Hepatocyte (in vitro differentiated cells): ENCODE measurements around the gene NUP85. TPM values are rescaled to one million over a fixed set of nuclear protein-coding genes. Genes with fewer than 3 reads are reported as not detected.

Experiments
- DNase-seq: peaks from one replicate; pipeline ENCODE4 v3.0.0-alpha.2; 2016; ENCODE audit warnings: low spot score
- H2AFZ ChIP-seq: fragments of 200-600 bp; sonication (generic); 2 replicates; pipeline ENCODE4 v1.6.0; 2016; ENCODE audit warnings: antibody characterized with exemption, mild to moderate bottlenecking
- H3K27ac ChIP-seq: fragments of 200-600 bp; sonication (generic); 2 replicates; pipeline ENCODE4 v1.5.1; 2016; ENCODE audit warnings: mild to moderate bottlenecking
- H3K27me3 ChIP-seq: fragments of 200-600 bp; sonication (generic); 2 replicates; pipeline ENCODE4 v1.6.1; 2016
- H3K36me3 ChIP-seq: fragments of 200-600 bp; sonication (generic); replicated peaks from 2 replicates; pipeline ENCODE4 v1.5.1; 2016; ENCODE audit warnings: low read depth; ENCODE audit not compliant: insufficient read depth
- H3K4me1 ChIP-seq: fragments of 200-600 bp; sonication (generic); 2 replicates; pipeline ENCODE4 v1.5.1; 2016; ENCODE audit warnings: mild to moderate bottlenecking, moderate library complexity; ENCODE audit not compliant: insufficient read depth
- H3K4me2 ChIP-seq: fragments of 200-600 bp; sonication (generic); 2 replicates; pipeline ENCODE4 v1.6.0; 2016
- H3K4me3 ChIP-seq: fragments of 200-600 bp; sonication (generic); 2 replicates; pipeline ENCODE4 v1.5.1; 2016; ENCODE audit warnings: mild to moderate bottlenecking
- H3K79me2 ChIP-seq: fragments of 200-600 bp; sonication (generic); 2 replicates; pipeline ENCODE4 v1.6.0; 2017; ENCODE audit warnings: mild to moderate bottlenecking
- H3K9me2 ChIP-seq: fragments of 200-600 bp; sonication (generic); replicated peaks from 2 replicates; pipeline ENCODE4 v1.6.0; 2017; ENCODE audit warnings: mild to moderate bottlenecking; ENCODE audit not compliant: insufficient read depth
- H3K9me3 ChIP-seq: fragments of 200-600 bp; sonication (generic); 2 replicates; pipeline ENCODE4 v1.5.1; 2016; ENCODE audit warnings: low read depth, mild to moderate bottlenecking
- H4K20me1 ChIP-seq: fragments of 200-600 bp; sonication (generic); 2 replicates; pipeline ENCODE4 v1.6.0; 2016; ENCODE audit warnings: mild to moderate bottlenecking; ENCODE audit not compliant: insufficient read depth, poor library complexity, severe bottlenecking
- CTCF ChIP-seq: fragments of 200-600 bp; sonication (generic); IDR thresholded peaks from 2 replicates; pipeline ENCODE4 v1.5.1; 2016; ENCODE audit warnings: antibody characterized with exemption, mild to moderate bottlenecking; ENCODE audit not compliant: poor library complexity
- EZH2 ChIP-seq: fragments of 200-600 bp; sonication (generic); IDR thresholded peaks from 2 replicates; pipeline ENCODE4 v1.6.1; 2016; ENCODE audit warnings: antibody characterized with exemption, mild to moderate bottlenecking, borderline replicate concordance
- EZH2phosphoT487 ChIP-seq: fragments of 200-600 bp; sonication (generic); IDR thresholded peaks from one replicate; pipeline ENCODE4 v1.6.1; 2018; ENCODE audit warnings: antibody characterized with exemption, mild to moderate bottlenecking, low read depth, moderate library complexity; ENCODE audit not compliant: unreplicated experiment, severe bottlenecking
- WGBS: methylation state at CpG from one replicate; pipeline ENCODE4 v1.1.6; 2016; ENCODE audit warnings: low lambda C conversion rate; ENCODE audit errors: missing lambda C conversion rate; 5-methylcytosine and 5-hydroxymethylcytosine counted together
- polyA plus RNA-seq: library from polyadenylated mRNA; unstranded; fragments of >200 nt; fragmentation: Nextera tagmentation; extraction: Ambion mirVana; gene quantifications from 2 replicates; pipeline ENCODE4 v1.2.1, GENCODE V29; 2016
- total RNA-seq: library from RNA; depleted of rRNA; stranded (reverse); fragments of >200 nt; gene quantifications from 2 replicates; pipeline ENCODE4 v1.2.3, GENCODE V29; 2014

Gene NUP85
- total and polyA plus RNA-seq, 2 experiments from 2014 or later, result 28.6 to 45.5 TPM

- peak within 1 kb of the TSS; percentile 91 for H3K4me2 ChIP-seq
- peak; percentile 98 for DNase-seq
- H3K27me3 ChIP-seq, result no peaks in the 10 kb centered on the region
- H2AFZ ChIP-seq, result peak within 1 kb of the TSS; percentile 56
- peaks cover 51% of the 10 kb centered on the region for H3K79me2 ChIP-seq
- peaks cover 6% of the 10 kb centered on the region for H3K4me1 ChIP-seq
- H3K9me3 ChIP-seq, result no peaks in the 10 kb centered on the region
- peak within 1 kb of the TSS; percentile 100 for H3K27ac ChIP-seq
- H4K20me1 ChIP-seq, result peaks cover 42% of the 10 kb centered on the region
- H3K9me2 ChIP-seq, result no peaks in the 10 kb centered on the region
- peak within 1 kb of the TSS; percentile 99 for H3K4me3 ChIP-seq
- TF ChIP-seq CTCF (no peak), EZH2 (no peak), EZH2phosphoT487 (no peak)
- 4% methylated on average over 36 of the region's 92 CpGs for WGBS
- H3K36me3 ChIP-seq, result no peaks in the 10 kb centered on the region
Observed at GRCh38 chr17:75182569-75183436, 22.7 kb upstream of the NUP85 start, which contains the start of gene SUMO2. Gene SUMO2 (minus strand): TSS chr17:75182959. CDS start chr17:75182834, 125 bp downstream.

GRCh38 chr17:75183999-75184884 lies 21.2 kb upstream of the NUP85 start:
- H3K27ac ChIP-seq, result no peak overlapping the region
- H4K20me1 ChIP-seq, result peaks cover 31% of the 10 kb centered on the region
- H3K9me2 ChIP-seq, result no peaks in the 10 kb centered on the region
- no peaks in the 10 kb centered on the region for H3K36me3 ChIP-seq
- no peak overlapping the region for H2AFZ ChIP-seq
- WGBS, result 96% methylated on average over 9 of the region's 9 CpGs
- no peak overlapping the region for H3K4me2 ChIP-seq
- no peak for DNase-seq
- H3K4me3 ChIP-seq, result no peak overlapping the region
- H3K79me2 ChIP-seq, result peaks cover 36% of the 10 kb centered on the region
- H3K4me1 ChIP-seq, result peaks cover 6% of the 10 kb centered on the region
- no peak for TF ChIP-seq EZH2
- no peak for TF ChIP-seq CTCF
- no peak for TF ChIP-seq EZH2phosphoT487
- H3K9me3 ChIP-seq, result no peaks in the 10 kb centered on the region
- no peaks in the 10 kb centered on the region for H3K27me3 ChIP-seq

- H3K9me2 ChIP-seq, result no peaks in the 10 kb centered on the region
- TF ChIP-seq CTCF, result no peak
- no peak for TF ChIP-seq EZH2phosphoT487
- TF ChIP-seq EZH2, result no peak
- H3K9me3 ChIP-seq, result no peaks in the 10 kb centered on the region
- no peaks in the 10 kb centered on the region for H3K4me1 ChIP-seq
- no peak overlapping the region for H3K27ac ChIP-seq
- no peak overlapping the region for H2AFZ ChIP-seq
- no peaks in the 10 kb centered on the region for H3K27me3 ChIP-seq
- no peak overlapping the region for H3K4me2 ChIP-seq
- no peaks in the 10 kb centered on the region for H4K20me1 ChIP-seq
- WGBS, result 91% methylated on average over 6 of the region's 6 CpGs
- H3K79me2 ChIP-seq, result peaks cover 4% of the 10 kb centered on the region
- no peak for DNase-seq
- H3K4me3 ChIP-seq, result no peak overlapping the region
- H3K36me3 ChIP-seq, result no peaks in the 10 kb centered on the region
Observed at GRCh38 chr17:75188614-75189013, 16.9 kb upstream of the NUP85 start.
